NAMALWA (cell line): ENCODE measurements around the gene GYPE.
"Not testable (repeated sequence)": the region's sequence is repeated elsewhere in the genome, so short reads cannot be mapped to it uniquely, and the experiment has no call there.

Experiments
- DNase-seq: peaks from one replicate; pipeline ENCODE4 v3.0.0-alpha.2; 2015; ENCODE audit warnings: low spot score

GYPE gene

GRCh38 chr4:143869925-143870324 is 35.4 kb downstream of the GYPE start:
- not testable (repeated sequence) for DNase-seq

GRCh38 chr4:143862716-143863115 is 42.6 kb downstream of the GYPE start:
- not testable (repeated sequence) for DNase-seq

GRCh38 chr4:143858456-143858855 is 46.9 kb downstream of the GYPE start:
- DNase-seq, result no peak

GRCh38 chr4:143857391-143858336 is 47.7 kb downstream of the GYPE start:
- DNase-seq, result not testable (repeated sequence)

- not testable (repeated sequence) for DNase-seq
These were observed 49.3 kb downstream of the GYPE start for GRCh38 chr4:143856017-143856557.

- not testable (repeated sequence) for DNase-seq
These were observed 50.7 kb downstream of the GYPE start for GRCh38 chr4:143854645-143855044.

GRCh38 chr4:143849296-143849695 is 56.1 kb downstream of the GYPE start:
- DNase-seq, result not testable (repeated sequence)

- DNase-seq, result not testable (repeated sequence)
These were observed 61.9 kb downstream of the GYPE start for GRCh38 chr4:143843506-143843832.

- DNase-seq, result not testable (repeated sequence)
These were observed 62.5 kb downstream of the GYPE start for GRCh38 chr4:143842624-143843505.

GRCh38 chr4:143839413-143839812 is 65.9 kb downstream of the GYPE start:
- DNase-seq, result not testable (repeated sequence)

GRCh38 chr4:143834196-143834595 is 71.2 kb downstream of the GYPE start:
- not testable (repeated sequence) for DNase-seq

GRCh38 chr4:143833676-143834075 is 71.7 kb downstream of the GYPE start:
- DNase-seq, result not testable (repeated sequence)

GRCh38 chr4:143830576-143830975 is 74.8 kb downstream of the GYPE start:
- not testable (repeated sequence) for DNase-seq

- not testable (repeated sequence) for DNase-seq
These were observed 76.1 kb downstream of the GYPE start for GRCh38 chr4:143829239-143829620.
